Measurements from ENCODE around the gene LPP.

GRCh38 chr3:188407158-188407880 is 253.4 kb downstream of the LPP start:
- TF ChIP-seq CTCF (conservative IDR thresholded peaks at IDR 0.05; ENCODE audit: low read depth, low read length) (no peak), POLR2A (IDR thresholded peaks at IDR 0.05; ENCODE audit: low read depth, low read length) (no peak), RAD21 (IDR thresholded peaks at IDR 0.05; ENCODE audit: low read length) (no peak), USF2 (IDR thresholded peaks at IDR 0.05; ENCODE audit: low read depth, low read length) (no peak), MAZ (IDR thresholded peaks at IDR 0.05; ENCODE audit: borderline replicate concordance, low read depth, low read length) (no peak), FOS (IDR thresholded peaks at IDR 0.05; ENCODE audit: low read depth, low read length) (no peak), ELK1 (IDR thresholded peaks at IDR 0.05; ENCODE audit: borderline replicate concordance, low read depth, low read length) (no peak), MXI1 (IDR thresholded peaks at IDR 0.05; ENCODE audit: borderline replicate concordance, low read depth, low read length) (no peak)
